Parathyroid adenoma (tissue), 2 donors: ENCODE results near the gene PRKCE.

Experiments
- H2AFZ ChIP-seq: fragments of 300-600 bp; sonication (generic); one replicate; pipeline ENCODE4 v1.7.0; 2017; ENCODE audit warnings: antibody characterized with exemption, mild to moderate bottlenecking
- H3K27ac ChIP-seq: fragments of 300-600 bp; sonication (generic); one replicate; pipeline ENCODE4 v1.7.0; 2017
- H3K27me3 ChIP-seq: fragments of 300-600 bp; sonication (generic); one replicate; pipeline ENCODE4 v1.7.0; 2017; ENCODE audit warnings: low read length; ENCODE audit not compliant: control insufficient read depth, insufficient read depth
- H3K36me3 ChIP-seq: fragments of 300-600 bp; sonication (generic); one replicate; pipeline ENCODE4 v1.7.0; 2017; ENCODE audit warnings: low read length; ENCODE audit not compliant: control insufficient read depth, insufficient read depth
- H3K4me1 ChIP-seq: fragments of 300-600 bp; sonication (generic); one replicate; pipeline ENCODE4 v1.7.0; 2017; ENCODE audit warnings: control low read depth
- H3K4me2 ChIP-seq: fragments of 300-600 bp; sonication (generic); one replicate; pipeline ENCODE4 v1.7.0; 2017; ENCODE audit warnings: low read length
- H3K4me3 ChIP-seq: fragments of 300-600 bp; sonication (generic); one replicate; pipeline ENCODE4 v1.7.0; 2017; ENCODE audit warnings: low read depth, low read length
- H3K79me2 ChIP-seq: fragments of 300-600 bp; sonication (generic); one replicate; pipeline ENCODE4 v1.7.0; 2017; ENCODE audit warnings: control low read depth
- H3K9ac ChIP-seq: fragments of 300-600 bp; sonication (generic); one replicate; pipeline ENCODE4 v1.7.0; 2017; ENCODE audit warnings: mild to moderate bottlenecking
- H3K9me3 ChIP-seq: fragments of 300-600 bp; sonication (generic); one replicate; pipeline ENCODE4 v1.7.0; 2017; ENCODE audit warnings: low read length; ENCODE audit not compliant: control insufficient read depth
- TF ChIP-seq, protein P1 (sequence below): fragments of 300-600 bp; sonication (generic); IDR thresholded peaks from one replicate; pipeline ENCODE4 v1.7.0; 2017; ENCODE audit warnings: antibody characterized with exemption, mild to moderate bottlenecking
- donor health status: primary hyperparathyroidism.

Gene PRKCE

DNA sequence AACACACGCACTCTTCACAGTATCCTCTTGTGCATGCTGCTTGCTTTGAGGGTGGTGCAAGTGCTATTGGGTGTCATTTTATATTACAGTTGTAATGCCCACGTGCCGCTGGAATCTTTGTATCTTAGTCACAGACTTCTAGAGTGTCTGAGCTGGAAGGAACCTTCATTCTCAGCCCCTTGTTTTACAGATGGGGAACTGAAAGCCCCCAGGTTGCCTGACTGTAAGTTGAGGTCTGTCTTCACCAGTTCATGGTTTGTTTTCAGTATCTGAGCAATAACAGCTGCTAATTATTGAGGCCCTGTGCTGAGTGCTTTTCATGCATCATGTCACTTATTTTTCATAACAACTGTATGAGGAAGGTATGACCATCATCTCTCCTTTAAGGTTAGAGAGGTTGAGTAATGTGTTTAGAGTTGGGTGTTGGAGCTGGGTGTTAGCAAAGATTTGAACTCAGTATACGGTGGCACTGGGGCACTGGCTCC, 77.0 kb downstream of the PRKCE start:
- Histone ChIP-seq H3K27ac (no peak overlapping the region), H3K4me1 (peaks cover 29% of the 10 kb centered on the region)

GRCh38 chr2:45729753-45730512, 78.5 kb downstream of the PRKCE start:
- H3K79me2 ChIP-seq: peaks cover 68% of the 10 kb centered on the region
- H2AFZ ChIP-seq: no peak overlapping the region
- H3K27ac ChIP-seq: no peak overlapping the region
- H3K4me2 ChIP-seq: no peak overlapping the region
- no peak overlapping the region for H3K9ac ChIP-seq
- TF ChIP-seq, protein P1, sequence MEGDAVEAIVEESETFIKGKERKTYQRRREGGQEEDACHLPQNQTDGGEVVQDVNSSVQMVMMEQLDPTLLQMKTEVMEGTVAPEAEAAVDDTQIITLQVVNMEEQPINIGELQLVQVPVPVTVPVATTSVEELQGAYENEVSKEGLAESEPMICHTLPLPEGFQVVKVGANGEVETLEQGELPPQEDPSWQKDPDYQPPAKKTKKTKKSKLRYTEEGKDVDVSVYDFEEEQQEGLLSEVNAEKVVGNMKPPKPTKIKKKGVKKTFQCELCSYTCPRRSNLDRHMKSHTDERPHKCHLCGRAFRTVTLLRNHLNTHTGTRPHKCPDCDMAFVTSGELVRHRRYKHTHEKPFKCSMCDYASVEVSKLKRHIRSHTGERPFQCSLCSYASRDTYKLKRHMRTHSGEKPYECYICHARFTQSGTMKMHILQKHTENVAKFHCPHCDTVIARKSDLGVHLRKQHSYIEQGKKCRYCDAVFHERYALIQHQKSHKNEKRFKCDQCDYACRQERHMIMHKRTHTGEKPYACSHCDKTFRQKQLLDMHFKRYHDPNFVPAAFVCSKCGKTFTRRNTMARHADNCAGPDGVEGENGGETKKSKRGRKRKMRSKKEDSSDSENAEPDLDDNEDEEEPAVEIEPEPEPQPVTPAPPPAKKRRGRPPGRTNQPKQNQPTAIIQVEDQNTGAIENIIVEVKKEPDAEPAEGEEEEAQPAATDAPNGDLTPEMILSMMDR: peak; percentile 39
- no peak overlapping the region for H3K4me3 ChIP-seq
- no peaks in the 10 kb centered on the region for H3K9me3 ChIP-seq
- no peaks in the 10 kb centered on the region for H3K27me3 ChIP-seq
- H3K36me3 ChIP-seq: no peaks in the 10 kb centered on the region
- peaks cover 16% of the 10 kb centered on the region for H3K4me1 ChIP-seq

More for the DNA sequence above, 77.0 kb downstream of the PRKCE start:
- Histone ChIP-seq H3K27me3 (no peaks in the 10 kb centered on the region), H3K36me3 (no peaks in the 10 kb centered on the region), H3K9ac (no peak overlapping the region), H3K79me2 (peaks cover 55% of the 10 kb centered on the region), H3K4me2 (no peak overlapping the region), H2AFZ (no peak overlapping the region), H3K4me3 (no peak overlapping the region), H3K9me3 (no peaks in the 10 kb centered on the region)
- TF ChIP-seq, protein P1: no peak

GRCh38 chr2:45731141-45731540, 79.7 kb downstream of the PRKCE start:
- Histone ChIP-seq H3K27ac (no peak overlapping the region), H3K27me3 (no peaks in the 10 kb centered on the region), H3K9ac (no peak overlapping the region), H3K36me3 (no peaks in the 10 kb centered on the region), H3K4me1 (peaks cover 10% of the 10 kb centered on the region), H3K79me2 (peaks cover 80% of the 10 kb centered on the region), H3K4me2 (no peak overlapping the region), H3K9me3 (no peaks in the 10 kb centered on the region), H2AFZ (no peak overlapping the region), H3K4me3 (no peak overlapping the region)
- TF ChIP-seq, protein P1: no peak

GRCh38 chr2:45732436-45732835, 81.0 kb downstream of the PRKCE start:
- Histone ChIP-seq H3K9ac (no peak overlapping the region), H3K9me3 (no peaks in the 10 kb centered on the region), H3K4me2 (no peak overlapping the region), H3K79me2 (peaks cover 87% of the 10 kb centered on the region), H2AFZ (no peak overlapping the region), H3K27me3 (no peaks in the 10 kb centered on the region), H3K27ac (no peak overlapping the region), H3K36me3 (no peaks in the 10 kb centered on the region), H3K4me1 (peaks cover 2% of the 10 kb centered on the region), H3K4me3 (no peak overlapping the region)
- TF ChIP-seq, protein P1: no peak

DNA sequence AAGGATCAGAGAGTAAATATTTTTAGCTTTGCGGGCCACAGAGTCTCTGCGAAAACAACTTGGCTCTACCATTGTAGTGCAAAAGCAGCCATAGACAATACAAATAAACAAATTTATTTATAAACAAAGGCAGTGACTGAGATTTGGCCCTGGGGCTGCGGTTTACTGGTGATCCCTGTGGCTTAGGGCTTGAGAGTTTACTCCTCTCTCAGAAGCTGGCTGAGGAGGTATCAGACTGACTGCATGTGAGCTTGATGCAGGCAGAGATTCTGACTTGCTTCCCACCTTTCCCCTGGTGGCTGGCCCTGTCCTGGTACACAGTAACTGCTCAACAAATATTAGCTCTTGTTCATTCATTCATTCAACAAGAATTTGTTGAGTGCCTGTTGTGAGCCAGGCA, 81.5 kb downstream of the PRKCE start:
- Histone ChIP-seq H3K79me2 (peaks cover 90% of the 10 kb centered on the region), H3K4me2 (no peak overlapping the region), H3K27me3 (no peaks in the 10 kb centered on the region), H2AFZ (no peak overlapping the region), H3K27ac (no peak overlapping the region), H3K4me3 (no peak overlapping the region), H3K4me1 (peaks cover 2% of the 10 kb centered on the region), H3K9ac (no peak overlapping the region), H3K36me3 (no peaks in the 10 kb centered on the region), H3K9me3 (no peaks in the 10 kb centered on the region)
- TF ChIP-seq, protein P1: no peak
